Hepatocyte (in vitro differentiated cells): Measurements from ENCODE around the gene RPS6KA5. TPM values are rescaled to one million over a fixed set of nuclear protein-coding genes. Genes with fewer than 3 reads are reported as not detected.

Experiments used
- DNase-seq: peaks from one replicate; pipeline ENCODE4 v3.0.0-alpha.2; 2016; ENCODE audit warnings: low spot score
- H2AFZ ChIP-seq: fragments of 200-600 bp; sonication (generic); 2 replicates; pipeline ENCODE4 v1.6.0; 2016; ENCODE audit warnings: antibody characterized with exemption, mild to moderate bottlenecking
- H3K27ac ChIP-seq: fragments of 200-600 bp; sonication (generic); 2 replicates; pipeline ENCODE4 v1.5.1; 2016; ENCODE audit warnings: mild to moderate bottlenecking
- H3K27me3 ChIP-seq: fragments of 200-600 bp; sonication (generic); 2 replicates; pipeline ENCODE4 v1.6.1; 2016
- H3K36me3 ChIP-seq: fragments of 200-600 bp; sonication (generic); replicated peaks from 2 replicates; pipeline ENCODE4 v1.5.1; 2016; ENCODE audit warnings: low read depth; ENCODE audit not compliant: insufficient read depth
- H3K4me1 ChIP-seq: fragments of 200-600 bp; sonication (generic); 2 replicates; pipeline ENCODE4 v1.5.1; 2016; ENCODE audit warnings: mild to moderate bottlenecking, moderate library complexity; ENCODE audit not compliant: insufficient read depth
- H3K4me2 ChIP-seq: fragments of 200-600 bp; sonication (generic); 2 replicates; pipeline ENCODE4 v1.6.0; 2016
- H3K4me3 ChIP-seq: fragments of 200-600 bp; sonication (generic); 2 replicates; pipeline ENCODE4 v1.5.1; 2016; ENCODE audit warnings: mild to moderate bottlenecking
- H3K79me2 ChIP-seq: fragments of 200-600 bp; sonication (generic); 2 replicates; pipeline ENCODE4 v1.6.0; 2017; ENCODE audit warnings: mild to moderate bottlenecking
- H3K9me2 ChIP-seq: fragments of 200-600 bp; sonication (generic); replicated peaks from 2 replicates; pipeline ENCODE4 v1.6.0; 2017; ENCODE audit warnings: mild to moderate bottlenecking; ENCODE audit not compliant: insufficient read depth
- H3K9me3 ChIP-seq: fragments of 200-600 bp; sonication (generic); 2 replicates; pipeline ENCODE4 v1.5.1; 2016; ENCODE audit warnings: low read depth, mild to moderate bottlenecking
- H4K20me1 ChIP-seq: fragments of 200-600 bp; sonication (generic); 2 replicates; pipeline ENCODE4 v1.6.0; 2016; ENCODE audit warnings: mild to moderate bottlenecking; ENCODE audit not compliant: insufficient read depth, poor library complexity, severe bottlenecking
- CTCF ChIP-seq: fragments of 200-600 bp; sonication (generic); IDR thresholded peaks from 2 replicates; pipeline ENCODE4 v1.5.1; 2016; ENCODE audit warnings: antibody characterized with exemption, mild to moderate bottlenecking; ENCODE audit not compliant: poor library complexity
- EZH2 ChIP-seq: fragments of 200-600 bp; sonication (generic); IDR thresholded peaks from 2 replicates; pipeline ENCODE4 v1.6.1; 2016; ENCODE audit warnings: antibody characterized with exemption, mild to moderate bottlenecking, borderline replicate concordance
- EZH2phosphoT487 ChIP-seq: fragments of 200-600 bp; sonication (generic); IDR thresholded peaks from one replicate; pipeline ENCODE4 v1.6.1; 2018; ENCODE audit warnings: antibody characterized with exemption, mild to moderate bottlenecking, low read depth, moderate library complexity; ENCODE audit not compliant: unreplicated experiment, severe bottlenecking
- WGBS: methylation state at CpG from one replicate; pipeline ENCODE4 v1.1.6; 2016; ENCODE audit warnings: low lambda C conversion rate; ENCODE audit errors: missing lambda C conversion rate; 5-methylcytosine and 5-hydroxymethylcytosine counted together
- polyA plus RNA-seq: library from polyadenylated mRNA; unstranded; fragments of >200 nt; fragmentation: Nextera tagmentation; extraction: Ambion mirVana; gene quantifications from 2 replicates; pipeline ENCODE4 v1.2.1, GENCODE V29; 2016
- total RNA-seq: library from RNA; depleted of rRNA; stranded (reverse); fragments of >200 nt; gene quantifications from 2 replicates; pipeline ENCODE4 v1.2.3, GENCODE V29; 2014

The RPS6KA5 gene
- total RNA-seq: 6.3 and 6.7 TPM in 2 replicates
- 3.0 and 4.8 TPM in 2 replicates for polyA plus RNA-seq

DNA sequence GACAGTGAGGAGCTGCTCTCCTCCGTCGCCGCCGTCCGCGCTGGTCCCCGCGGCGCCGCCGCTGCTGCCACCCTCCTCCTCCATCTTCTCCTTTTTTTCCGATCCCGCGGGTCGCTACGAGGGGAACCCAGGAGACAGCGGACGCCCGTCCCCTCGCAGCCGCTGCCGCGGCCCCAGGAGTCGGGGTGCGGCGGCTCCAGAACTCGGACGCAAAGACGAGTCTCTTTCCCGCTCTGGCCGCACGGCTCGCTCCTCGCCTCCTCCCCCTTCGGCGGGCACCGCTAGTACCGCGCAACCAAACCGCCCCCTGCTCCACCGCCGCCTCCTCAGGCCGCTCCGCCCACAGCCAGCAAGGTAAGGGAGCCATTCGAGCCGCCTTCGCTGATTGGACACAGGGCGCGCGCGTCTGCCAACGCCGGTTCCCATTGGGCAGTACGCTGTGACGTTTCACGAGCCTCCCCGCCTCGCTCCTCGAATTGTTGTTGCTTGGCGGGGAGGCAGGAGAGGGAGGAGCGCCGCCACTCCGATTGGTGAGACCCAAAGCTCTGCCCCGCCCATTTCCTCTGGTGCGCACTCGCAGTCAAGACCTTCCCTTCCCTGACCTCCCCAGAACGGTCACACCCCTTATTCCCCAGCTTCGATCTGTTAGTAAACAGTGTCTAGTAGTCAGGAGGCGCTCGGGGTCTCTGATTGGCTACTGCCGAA, at the start of gene RPS6KA5:
Gene RPS6KA5, minus strand, starts transcription at position 291 of the 705 bp plus-strand sequence. Its CDS starts 207 bp downstream, at position 84.
- H2AFZ ChIP-seq: peak within 1 kb of the TSS; percentile 88
- peak; percentile 100 for DNase-seq
- H3K36me3 ChIP-seq: no peaks in the 10 kb centered on the region
- no peaks in the 10 kb centered on the region for H3K9me2 ChIP-seq
- TF ChIP-seq CTCF (no peak), EZH2phosphoT487 (no peak), EZH2 (no peak)
- peak within 1 kb of the TSS; percentile 92 for H3K4me2 ChIP-seq
- H4K20me1 ChIP-seq: no peaks in the 10 kb centered on the region
- no peaks in the 10 kb centered on the region for H3K9me3 ChIP-seq
- WGBS: 2% methylated on average over 52 of the region's 71 CpGs
- no peaks in the 10 kb centered on the region for H3K27me3 ChIP-seq
- H3K4me1 ChIP-seq: peaks cover 7% of the 10 kb centered on the region
- H3K79me2 ChIP-seq: peaks cover 24% of the 10 kb centered on the region
- peak within 1 kb of the TSS; percentile 85 for H3K4me3 ChIP-seq
- peak within 1 kb of the TSS; percentile 92 for H3K27ac ChIP-seq

GRCh38 chr14:91108941-91109611, 48.6 kb upstream of the RPS6KA5 start:
- Histone ChIP-seq H3K27me3 (no peaks in the 10 kb centered on the region), H3K9me2 (no peaks in the 10 kb centered on the region), H4K20me1 (no peaks in the 10 kb centered on the region), H3K4me2 (no peak overlapping the region), H3K4me1 (peaks cover 19% of the 10 kb centered on the region), H3K79me2 (no peaks in the 10 kb centered on the region), H2AFZ (no peak overlapping the region), H3K9me3 (no peaks in the 10 kb centered on the region), H3K4me3 (no peak overlapping the region), H3K27ac (no peak overlapping the region), H3K36me3 (no peaks in the 10 kb centered on the region)
- TF ChIP-seq EZH2phosphoT487 (no peak), EZH2 (no peak), CTCF (no peak)
- WGBS: 92% methylated on average over 7 of the region's 7 CpGs
- DNase-seq: no peak

DNA sequence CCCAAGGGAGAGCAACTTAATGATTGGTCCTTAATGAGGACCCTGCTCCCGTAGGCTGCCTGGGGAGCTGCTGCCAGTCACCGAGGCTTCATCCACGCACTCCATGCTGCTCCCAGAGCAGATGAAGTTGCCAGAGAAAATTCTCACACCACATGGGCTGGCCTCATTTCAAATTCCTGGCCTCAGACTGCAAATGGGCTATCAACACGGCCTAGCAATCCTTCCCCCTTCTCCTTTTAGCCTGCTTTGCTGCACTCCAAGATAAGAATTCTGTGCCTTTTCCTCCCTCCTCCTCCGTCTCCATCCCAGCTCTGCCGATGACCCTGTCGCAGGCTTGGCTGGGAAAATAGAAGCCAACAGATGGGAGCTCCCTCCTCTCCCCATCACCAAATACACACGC, 42.7 kb upstream of the RPS6KA5 start:
- H3K4me2 ChIP-seq: no peak overlapping the region
- no peaks in the 10 kb centered on the region for H4K20me1 ChIP-seq
- no peaks in the 10 kb centered on the region for H3K9me2 ChIP-seq
- DNase-seq: no peak
- H3K27ac ChIP-seq: no peak overlapping the region
- 84% methylated on average over 8 of the region's 8 CpGs for whole genome bisulfite sequencing
- no peaks in the 10 kb centered on the region for H3K79me2 ChIP-seq
- TF ChIP-seq CTCF (no peak), EZH2phosphoT487 (no peak), EZH2 (no peak)
- H3K36me3 ChIP-seq: no peaks in the 10 kb centered on the region
- no peaks in the 10 kb centered on the region for H3K9me3 ChIP-seq
- no peaks in the 10 kb centered on the region for H3K27me3 ChIP-seq
- H3K4me1 ChIP-seq: no peaks in the 10 kb centered on the region
- no peak overlapping the region for H3K4me3 ChIP-seq
- H2AFZ ChIP-seq: no peak overlapping the region
